ENCODE results near the gene NIFK.

The NIFK gene

GRCh38 chr2:121682396-121683298, 54.0 kb downstream of the NIFK start:
- TF ChIP-seq, protein P1, sequence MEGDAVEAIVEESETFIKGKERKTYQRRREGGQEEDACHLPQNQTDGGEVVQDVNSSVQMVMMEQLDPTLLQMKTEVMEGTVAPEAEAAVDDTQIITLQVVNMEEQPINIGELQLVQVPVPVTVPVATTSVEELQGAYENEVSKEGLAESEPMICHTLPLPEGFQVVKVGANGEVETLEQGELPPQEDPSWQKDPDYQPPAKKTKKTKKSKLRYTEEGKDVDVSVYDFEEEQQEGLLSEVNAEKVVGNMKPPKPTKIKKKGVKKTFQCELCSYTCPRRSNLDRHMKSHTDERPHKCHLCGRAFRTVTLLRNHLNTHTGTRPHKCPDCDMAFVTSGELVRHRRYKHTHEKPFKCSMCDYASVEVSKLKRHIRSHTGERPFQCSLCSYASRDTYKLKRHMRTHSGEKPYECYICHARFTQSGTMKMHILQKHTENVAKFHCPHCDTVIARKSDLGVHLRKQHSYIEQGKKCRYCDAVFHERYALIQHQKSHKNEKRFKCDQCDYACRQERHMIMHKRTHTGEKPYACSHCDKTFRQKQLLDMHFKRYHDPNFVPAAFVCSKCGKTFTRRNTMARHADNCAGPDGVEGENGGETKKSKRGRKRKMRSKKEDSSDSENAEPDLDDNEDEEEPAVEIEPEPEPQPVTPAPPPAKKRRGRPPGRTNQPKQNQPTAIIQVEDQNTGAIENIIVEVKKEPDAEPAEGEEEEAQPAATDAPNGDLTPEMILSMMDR (IDR thresholded peaks at IDR 0.05; ENCODE audit: low read depth, low read length) = no peak
- no peak overlapping the region for H3K4me3 ChIP-seq (replicated peaks in 1 of 2; ENCODE audit: low read depth in 2 of 2, low read length in 2 of 2)
- DNase-seq (ENCODE audit: low read depth in 2 of 2) = no peak

GRCh38 chr2:121677855-121678254, 58.8 kb downstream of the NIFK start:
- no peak overlapping the region for H3K4me3 ChIP-seq (replicated peaks in 1 of 2; ENCODE audit: low read depth in 2 of 2, low read length in 2 of 2)

More at GRCh38 chr2:121677855-121678254, 58.8 kb downstream of the NIFK start:
- TF ChIP-seq, protein P1 (IDR thresholded peaks at IDR 0.05; ENCODE audit: low read depth, low read length) = no peak
- DNase-seq (ENCODE audit: low read depth in 2 of 2) = no peak

Measured in cardiac fibroblast (primary cell).